ENCODE data around the gene CBLIF.

- no peak for TF ChIP-seq POLR2A (IDR thresholded peaks at IDR 0.05; ENCODE audit: low read depth, low read length)
- TF ChIP-seq POLR2AphosphoS5 (IDR thresholded peaks at IDR 0.05; ENCODE audit: low read depth, low read length), result no peak
- no peak for TF ChIP-seq PAX5 (IDR thresholded peaks at IDR 0.05; ENCODE audit: insufficient read depth, low read length, severe bottlenecking)
- TF ChIP-seq TAF1 (IDR thresholded peaks at IDR 0.05; ENCODE audit: low read depth, low read length), result no peak
Measured at GRCh38 chr11:59787816-59788215, 57.5 kb downstream of the CBLIF start.

All from GM12891 (cell line).